Retinal pigment epithelial cell (primary cell): ENCODE measurements around the gene SLIT2.

ENCODE experiments used
- DNase-seq: peaks from one replicate; pipeline ENCODE4 v3.0.0-alpha.2; 2010; ENCODE audit warnings: low read depth
- H3K4me3 ChIP-seq: 2 replicates; pipeline ENCODE4 v1.5.1; 2011; ENCODE audit warnings: mild to moderate bottlenecking, low read length, control low read depth, moderate library complexity
- CTCF ChIP-seq: conservative IDR thresholded peaks from 2 replicates; pipeline ENCODE4 v1.5.1; 2011; ENCODE audit warnings: low read depth, low read length, control low read depth, inconsistent platforms

Gene SLIT2

GRCh38 chr4:20251796-20252655 is at the start of gene SLIT2:
Gene SLIT2, plus strand, starts transcription at chr4:20251905. Its CDS starts 1,911 bp downstream, at chr4:20253816.
- peak; percentile 21 for TF ChIP-seq CTCF
- peak; percentile 31 for DNase-seq
- H3K4me3 ChIP-seq: peak within 1 kb of the TSS; percentile 68

- H3K4me3 ChIP-seq: no peak overlapping the region
- TF ChIP-seq CTCF: no peak
- DNase-seq: no peak
Measured at GRCh38 chr4:20203508-20203907, 48.2 kb upstream of the SLIT2 start.

- TF ChIP-seq CTCF: no peak
- H3K4me3 ChIP-seq: no peak overlapping the region
- DNase-seq: no peak
Measured at GRCh38 chr4:20217521-20217920, 34.2 kb upstream of the SLIT2 start.

- H3K4me3 ChIP-seq: no peak overlapping the region
- no peak for TF ChIP-seq CTCF
- DNase-seq: no peak
Measured at GRCh38 chr4:20217951-20218350, 33.8 kb upstream of the SLIT2 start.

GRCh38 chr4:20219521-20219920 is 32.2 kb upstream of the SLIT2 start:
- TF ChIP-seq CTCF: no peak
- no peak for DNase-seq
- H3K4me3 ChIP-seq: no peak overlapping the region

GRCh38 chr4:20237894-20238537 is 13.7 kb upstream of the SLIT2 start:
- no peak for TF ChIP-seq CTCF
- no peak for DNase-seq
- no peak overlapping the region for H3K4me3 ChIP-seq

GRCh38 chr4:20248155-20248558 is 3.5 kb upstream of the SLIT2 start:
- TF ChIP-seq CTCF: peak; percentile 76
- no peak for DNase-seq

More at GRCh38 chr4:20248155-20248558, 3.5 kb upstream of the SLIT2 start:
- no peak overlapping the region for H3K4me3 ChIP-seq
